GM21360 (cell line): ENCODE measurements around the gene MAML1.
"Not testable (repeated sequence)": the region's sequence is repeated elsewhere in the genome, so short reads cannot be mapped to it uniquely, and the experiment has no call there.

Experiments used
- ATAC-seq: cut with Tn5 transposase; IDR thresholded peaks from one replicate; pipeline ENCODE4 v1.9.1; 2021; ENCODE audit warnings: mild to moderate bottlenecking, moderate library complexity; ENCODE audit not compliant: unreplicated experiment

MAML1 gene

GRCh38 chr5:179732412-179732917 is at the start of gene MAML1:
TSS of gene MAML1 (plus strand) at chr5:179732822. CDS start at chr5:179733113, 291 bp downstream.
- ATAC-seq, result peak; percentile 94

GRCh38 chr5:179689212-179689611 is 43.4 kb upstream of the MAML1 start:
- not testable (repeated sequence) for ATAC-seq

GRCh38 chr5:179694561-179694960 is 38.1 kb upstream of the MAML1 start:
- no peak for ATAC-seq

GRCh38 chr5:179696603-179697002 is 36.0 kb upstream of the MAML1 start:
- ATAC-seq, result no peak

GRCh38 chr5:179697108-179697507 is 35.5 kb upstream of the MAML1 start:
- no peak for ATAC-seq

- ATAC-seq, result not testable (repeated sequence)
These were observed 35.1 kb upstream of the MAML1 start for GRCh38 chr5:179697543-179697942.

- ATAC-seq, result peak; percentile 91
These were observed 34.4 kb upstream of the MAML1 start for GRCh38 chr5:179697993-179698934.

GRCh38 chr5:179698935-179699615 is 33.5 kb upstream of the MAML1 start, which contains the start of gene CANX:
TSS of gene CANX (plus strand) at chr5:179698967. CDS start at chr5:179705682, 6,715 bp downstream.
- ATAC-seq, result no peak

- ATAC-seq, result no peak
These were observed 32.9 kb upstream of the MAML1 start for GRCh38 chr5:179699616-179700237.

GRCh38 chr5:179700401-179700918 is 32.2 kb upstream of the MAML1 start:
- ATAC-seq, result no peak

- ATAC-seq, result no peak
These were observed 16.3 kb upstream of the MAML1 start for GRCh38 chr5:179716286-179716685.

- no peak for ATAC-seq
These were observed 12.4 kb upstream of the MAML1 start for GRCh38 chr5:179720222-179720621.

GRCh38 chr5:179724163-179724562 is 8.5 kb upstream of the MAML1 start:
- ATAC-seq, result no peak

- no peak for ATAC-seq
These were observed 5.5 kb upstream of the MAML1 start for GRCh38 chr5:179727106-179727505.

- no peak for ATAC-seq
These were observed 3.3 kb upstream of the MAML1 start for GRCh38 chr5:179729303-179729702.

GRCh38 chr5:179729727-179730126 is 2.9 kb upstream of the MAML1 start:
- no peak for ATAC-seq

- ATAC-seq, result no peak
These were observed 2.3 kb upstream of the MAML1 start for GRCh38 chr5:179730356-179730755.

GRCh38 chr5:179730852-179731251 is 1.8 kb upstream of the MAML1 start:
- no peak for ATAC-seq

GRCh38 chr5:179731791-179732411 is 721 bp upstream of the MAML1 start:
- ATAC-seq, result peak; percentile 6
